Urinary bladder (tissue), 4 donors: ENCODE data around the gene ANHX. TPM values are rescaled to one million over a fixed set of nuclear protein-coding genes. Genes with fewer than 3 reads are reported as not detected.
"Not testable (repeated sequence)": the region's sequence is repeated elsewhere in the genome, so short reads cannot be mapped to it uniquely, and the experiment has no call there.

ENCODE experiments used
- DNase-seq: peaks from one replicate; pipeline ENCODE4 v3.0.0-alpha.2; 2015; ENCODE audit errors: extremely low spot score
- H3K27ac ChIP-seq: one replicate; pipeline ENCODE4 v1.5.1; 2013; ENCODE audit warnings: low read depth, mild to moderate bottlenecking, moderate library complexity
- H3K36me3 ChIP-seq: one replicate; pipeline ENCODE4 v1.6.1; 2013; ENCODE audit warnings: mild to moderate bottlenecking, moderate library complexity; ENCODE audit not compliant: insufficient read depth
- H3K4me1 ChIP-seq: one replicate; pipeline ENCODE4 v1.6.1; 2013; ENCODE audit warnings: mild to moderate bottlenecking, moderate library complexity; ENCODE audit not compliant: insufficient read depth
- H3K4me3 ChIP-seq: one replicate; pipeline ENCODE4 v1.5.1; 2013; ENCODE audit warnings: low read depth, low read length
- WGBS: extraction: QIAGEN DNeasy Blood & Tissue Kit; methylation state at CpG from one replicate; pipeline ENCODE4 v1.1.7; 2013; 5-methylcytosine and 5-hydroxymethylcytosine counted together
- polyA plus RNA-seq: library from polyadenylated mRNA; stranded (reverse); fragments of 200-250 nt; gene quantifications from one replicate; pipeline ENCODE4 v1.2.3, GENCODE V29; 2013
- total RNA-seq: library from RNA; depleted of rRNA; stranded (reverse); fragments of >200 nt; gene quantifications from one replicate; pipeline ENCODE4 v1.2.3, GENCODE V29; 2014
- donor health status: healthy with polysubstance abuse.
- donor health status: healthy.

The ANHX gene
- total RNA-seq (not detected), polyA plus RNA-seq (not detected)

GRCh38 chr12:133235401-133236112 is at the start of gene ANHX:
TSS of gene ANHX (minus strand) at chr12:133235877. CDS start at chr12:133234356, 1,521 bp downstream.
- H3K4me1 ChIP-seq = no peaks in the 10 kb centered on the region
- no peaks in the 10 kb centered on the region for H3K36me3 ChIP-seq
- H3K27ac ChIP-seq = no peak within 1 kb of the TSS
- WGBS = 43% methylated on average over 61 of the region's 61 CpGs
- H3K4me3 ChIP-seq = no peak within 1 kb of the TSS
- DNase-seq = no peak

GRCh38 chr12:133264668-133265067 is 29.0 kb upstream of the ANHX start:
- H3K36me3 ChIP-seq, DNase-seq, H3K4me3 ChIP-seq, H3K27ac ChIP-seq, H3K4me1 ChIP-seq: not testable (repeated sequence)
- WGBS = 98% methylated on average over 11 of the region's 11 CpGs

GRCh38 chr12:133264173-133264572 is 28.5 kb upstream of the ANHX start:
- no peak for DNase-seq
- Histone ChIP-seq H3K27ac (no peak overlapping the region), H3K4me3 (no peak overlapping the region), H3K36me3 (no peaks in the 10 kb centered on the region), H3K4me1 (no peaks in the 10 kb centered on the region)
- 81% methylated on average over 33 of the region's 33 CpGs for WGBS

- H3K27ac ChIP-seq = no peak overlapping the region
- WGBS = 33% methylated on average over 1 of the region's 1 CpG
- DNase-seq = no peak
Measured at GRCh38 chr12:133256321-133256720, 20.6 kb upstream of the ANHX start.

GRCh38 chr12:133255833-133256232 is 20.2 kb upstream of the ANHX start:
- H3K4me3 ChIP-seq, H3K27ac ChIP-seq, H3K4me1 ChIP-seq, DNase-seq, H3K36me3 ChIP-seq: not testable (repeated sequence)
- 27% methylated on average over 1 of the region's 1 CpG for WGBS

More at GRCh38 chr12:133256321-133256720, 20.6 kb upstream of the ANHX start:
- Histone ChIP-seq H3K4me1 (no peaks in the 10 kb centered on the region), H3K36me3 (no peaks in the 10 kb centered on the region), H3K4me3 (no peak overlapping the region)

GRCh38 chr12:133251732-133252131 is 16.1 kb upstream of the ANHX start:
- DNase-seq = no peak
- no peak overlapping the region for H3K4me3 ChIP-seq
- 53% methylated on average over 6 of the region's 6 CpGs for WGBS
- H3K27ac ChIP-seq = no peak overlapping the region
- no peaks in the 10 kb centered on the region for H3K36me3 ChIP-seq
- H3K4me1 ChIP-seq = no peaks in the 10 kb centered on the region

GRCh38 chr12:133236556-133236955 is 879 bp upstream of the ANHX start:
- H3K36me3 ChIP-seq = no peaks in the 10 kb centered on the region
- no peak overlapping the region for H3K4me3 ChIP-seq
- H3K4me1 ChIP-seq = no peaks in the 10 kb centered on the region
- no peak overlapping the region for H3K27ac ChIP-seq
- 87% methylated on average over 12 of the region's 12 CpGs for WGBS
- DNase-seq = no peak

GRCh38 chr12:133236144-133236543 is 467 bp upstream of the ANHX start:
- no peak overlapping the region for H3K27ac ChIP-seq
- DNase-seq = no peak
- 46% methylated on average over 44 of the region's 44 CpGs for WGBS
- H3K4me1 ChIP-seq = no peaks in the 10 kb centered on the region
- H3K36me3 ChIP-seq = no peaks in the 10 kb centered on the region
- H3K4me3 ChIP-seq = no peak overlapping the region

- no peaks in the 10 kb centered on the region for H3K4me1 ChIP-seq
- 58% methylated on average over 20 of the region's 20 CpGs for WGBS
- H3K4me3 ChIP-seq = no peak overlapping the region
- no peak overlapping the region for H3K27ac ChIP-seq
- no peak for DNase-seq
- no peaks in the 10 kb centered on the region for H3K36me3 ChIP-seq
Measured at GRCh38 chr12:133234971-133235370, 706 bp downstream of the ANHX start.

- H3K4me1 ChIP-seq = no peaks in the 10 kb centered on the region
- H3K27ac ChIP-seq = no peak overlapping the region
- no peak for DNase-seq
- WGBS = 88% methylated on average over 18 of the region's 18 CpGs
- no peaks in the 10 kb centered on the region for H3K36me3 ChIP-seq
- no peak overlapping the region for H3K4me3 ChIP-seq
Measured at GRCh38 chr12:133233993-133234564, 1.6 kb downstream of the ANHX start.

- Histone ChIP-seq H3K4me1 (no peaks in the 10 kb centered on the region), H3K36me3 (no peaks in the 10 kb centered on the region), H3K27ac (no peak overlapping the region), H3K4me3 (no peak overlapping the region)
- 83% methylated on average over 6 of the region's 6 CpGs for WGBS
- DNase-seq = no peak
Measured at GRCh38 chr12:133233006-133233405, 2.7 kb downstream of the ANHX start.

GRCh38 chr12:133231001-133231400 is 4.7 kb downstream of the ANHX start:
- no peak overlapping the region for H3K27ac ChIP-seq
- H3K4me3 ChIP-seq = no peak overlapping the region
- no peaks in the 10 kb centered on the region for H3K36me3 ChIP-seq
- no peak for DNase-seq
- no peaks in the 10 kb centered on the region for H3K4me1 ChIP-seq
- 75% methylated on average over 3 of the region's 3 CpGs for WGBS

- Histone ChIP-seq H3K36me3 (no peaks in the 10 kb centered on the region), H3K4me3 (no peak overlapping the region), H3K27ac (no peak overlapping the region), H3K4me1 (no peaks in the 10 kb centered on the region)
- WGBS = 72% methylated on average over 7 of the region's 7 CpGs
- no peak for DNase-seq
Measured at GRCh38 chr12:133227281-133227852, 8.3 kb downstream of the ANHX start.

GRCh38 chr12:133226690-133227089 is 9.0 kb downstream of the ANHX start:
- Histone ChIP-seq H3K36me3 (no peaks in the 10 kb centered on the region), H3K27ac (no peak overlapping the region), H3K4me3 (no peak overlapping the region), H3K4me1 (no peaks in the 10 kb centered on the region)
- no peak for DNase-seq
- WGBS = 81% methylated on average over 8 of the region's 8 CpGs
